Skin of body (tissue), 2 donors: ENCODE results near the gene UROC1. TPM values are rescaled to one million over a fixed set of nuclear protein-coding genes. Genes with fewer than 3 reads are reported as not detected.

Experiments used
- DNase-seq: peaks from one replicate; lab custom pipeline; 2025; lab: John Stamatoyannopoulos, UW
- total RNA-seq: library from RNA; depleted of rRNA; stranded (reverse); fragments of >200 nt; gene quantifications from one replicate; pipeline ENCODE4 v1.2.3, GENCODE V29; 2014

UROC1 gene
- total RNA-seq, 1 donor from 2014 or later = not detected

DNA sequence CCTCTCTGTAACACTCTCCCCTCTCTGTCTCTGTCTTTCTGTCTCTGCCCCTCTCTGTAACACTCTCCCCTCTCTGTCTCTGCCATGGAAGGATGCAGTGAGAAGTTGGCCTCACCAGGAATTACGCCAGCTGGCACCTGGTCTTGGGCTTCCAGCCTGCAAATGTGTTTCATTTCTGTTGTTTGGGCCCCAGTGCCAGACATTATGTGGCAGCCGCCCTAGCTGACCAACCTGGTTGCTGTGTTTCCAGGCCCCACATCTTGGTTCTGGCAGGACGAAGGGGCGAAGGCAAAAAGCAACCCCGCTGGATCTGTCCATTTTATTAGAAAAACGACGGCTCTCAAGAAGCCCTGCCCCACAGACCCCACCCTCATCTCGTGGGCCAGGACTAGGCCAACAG, 36.7 kb downstream of the UROC1 start:
- DNase-seq = no peak

DNA sequence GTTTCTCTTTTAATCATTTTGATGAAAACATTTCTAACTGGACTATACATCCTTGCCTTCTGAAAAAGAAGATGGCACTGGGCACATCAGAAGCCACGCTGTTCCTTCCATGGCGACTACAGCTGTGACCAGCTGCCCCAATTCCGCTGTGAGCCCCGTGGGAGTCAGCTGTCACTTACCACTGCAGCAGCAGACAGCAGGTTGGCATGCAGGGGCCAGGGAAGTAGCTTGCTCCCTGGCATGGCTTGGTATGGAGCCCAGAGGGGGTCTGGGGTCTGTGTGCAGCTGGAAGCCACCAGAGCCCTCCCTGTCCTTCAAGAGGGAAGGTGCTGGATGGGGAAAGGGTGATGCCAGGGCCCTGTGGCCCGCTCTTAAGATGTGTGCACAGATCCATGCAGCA, 37.4 kb downstream of the UROC1 start:
- no peak for DNase-seq

DNA sequence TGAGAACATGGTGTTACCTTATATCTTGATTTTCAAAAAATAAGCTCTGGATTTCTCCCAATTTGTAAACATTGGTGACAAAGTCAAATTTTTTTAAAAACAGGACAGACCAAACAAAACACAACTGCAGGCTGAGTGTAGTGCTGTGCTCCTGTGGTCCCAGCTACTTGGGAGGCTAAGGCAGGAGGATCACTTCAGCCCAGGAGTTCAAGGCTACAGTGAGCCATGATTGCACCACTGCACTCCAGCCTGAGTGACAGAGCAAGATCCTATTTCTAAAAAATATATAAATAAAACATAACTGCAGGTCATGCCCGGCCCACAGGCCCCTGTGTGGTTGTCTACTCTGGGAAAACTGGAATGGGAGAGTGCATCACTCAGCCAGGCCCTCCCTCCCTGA, 37.9 kb downstream of the UROC1 start:
- no peak for DNase-seq

DNA sequence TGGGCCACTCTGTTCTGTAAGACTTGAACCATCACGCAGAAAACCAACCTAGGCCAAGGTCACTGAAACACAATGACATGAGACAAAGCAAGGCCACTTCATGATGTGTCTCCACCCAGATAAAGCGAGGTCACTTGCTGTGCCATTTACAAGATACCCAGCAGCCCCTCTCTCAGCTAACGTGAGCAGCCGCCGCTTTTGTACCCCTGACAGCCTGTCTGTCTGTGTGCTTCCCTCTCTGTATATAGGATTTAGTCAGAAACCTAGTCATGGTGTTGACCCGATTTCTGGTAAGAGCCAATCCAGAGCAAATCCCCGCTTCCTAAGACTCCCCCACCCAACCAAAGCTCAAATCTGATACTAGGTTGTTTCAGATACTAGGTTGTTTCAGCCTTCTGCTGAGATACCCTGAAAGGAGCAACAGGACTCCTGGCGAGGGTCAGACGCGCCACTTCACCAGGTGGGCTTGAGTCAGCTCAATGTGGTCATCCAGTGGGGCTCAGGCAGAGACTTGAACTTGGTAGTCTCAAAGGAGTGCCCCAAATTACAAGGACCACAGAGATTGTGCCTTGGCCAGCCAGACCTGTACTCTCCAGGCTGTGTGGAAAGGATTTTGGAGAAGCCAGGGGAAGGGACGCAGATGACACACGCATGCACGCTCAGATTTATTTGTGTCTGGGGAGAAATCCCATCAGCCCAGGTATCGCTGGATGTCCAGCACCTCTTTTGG, 38.8 kb downstream of the UROC1 start:
- no peak for DNase-seq

DNA sequence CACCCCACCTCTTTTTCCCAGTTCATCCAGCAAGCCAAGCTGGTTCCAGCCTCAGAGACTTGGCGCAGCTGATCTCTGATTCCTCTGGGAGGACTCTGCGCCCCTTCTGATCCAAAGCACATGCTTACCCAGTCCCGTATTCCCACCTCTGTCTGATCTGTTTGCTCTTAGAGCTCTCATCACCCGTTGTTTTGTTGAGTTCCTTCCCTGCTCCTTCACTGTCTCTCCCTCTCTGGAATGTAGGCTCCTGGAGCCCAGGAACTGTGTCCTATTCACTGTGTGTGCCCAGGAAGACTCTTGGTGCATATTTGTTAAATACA, 40.6 kb downstream of the UROC1 start:
- no peak for DNase-seq

DNA sequence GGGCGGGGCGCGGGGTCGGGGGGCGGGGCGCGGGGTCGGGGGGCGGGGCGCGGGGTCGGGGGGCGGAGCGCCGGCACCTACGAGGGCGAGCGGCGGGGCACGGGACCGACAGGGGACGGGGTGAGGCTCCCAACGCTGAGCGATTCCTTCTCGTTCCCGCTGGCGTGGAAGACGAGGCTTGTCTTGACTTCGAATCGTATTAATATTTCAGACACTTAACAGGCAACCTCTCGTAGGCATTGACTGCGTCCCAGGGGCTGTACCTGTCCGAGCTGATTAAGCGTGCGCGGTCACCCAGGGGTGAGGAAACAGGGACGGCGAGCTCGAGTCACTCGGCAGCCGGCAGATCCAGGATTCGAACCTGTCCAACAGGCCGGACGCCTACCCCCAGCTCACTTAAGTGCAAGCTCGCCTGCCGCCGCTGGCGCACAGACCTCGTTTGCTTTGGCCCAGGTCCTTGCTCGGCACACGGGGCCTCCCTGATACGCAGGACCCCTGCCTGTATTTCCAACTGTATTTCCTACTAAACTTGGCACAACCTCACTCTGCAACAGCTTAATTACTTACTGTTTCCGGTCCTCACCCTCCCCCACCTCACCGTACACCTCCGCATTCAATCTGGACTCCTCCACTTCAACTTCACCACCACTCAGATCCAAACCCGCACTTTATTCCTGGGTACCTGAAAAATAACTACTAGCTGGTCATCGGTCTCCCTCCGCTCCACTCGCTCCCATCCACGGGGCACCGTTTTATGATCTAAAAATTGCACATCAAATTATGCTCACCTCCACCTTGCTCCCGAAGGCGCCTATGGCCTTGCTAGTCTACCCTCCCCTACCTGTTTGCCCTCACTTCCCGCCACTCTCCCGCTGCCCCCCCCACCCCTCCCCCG, 41.2 kb downstream of the UROC1 start:
- DNase-seq = peak; percentile 51

DNA sequence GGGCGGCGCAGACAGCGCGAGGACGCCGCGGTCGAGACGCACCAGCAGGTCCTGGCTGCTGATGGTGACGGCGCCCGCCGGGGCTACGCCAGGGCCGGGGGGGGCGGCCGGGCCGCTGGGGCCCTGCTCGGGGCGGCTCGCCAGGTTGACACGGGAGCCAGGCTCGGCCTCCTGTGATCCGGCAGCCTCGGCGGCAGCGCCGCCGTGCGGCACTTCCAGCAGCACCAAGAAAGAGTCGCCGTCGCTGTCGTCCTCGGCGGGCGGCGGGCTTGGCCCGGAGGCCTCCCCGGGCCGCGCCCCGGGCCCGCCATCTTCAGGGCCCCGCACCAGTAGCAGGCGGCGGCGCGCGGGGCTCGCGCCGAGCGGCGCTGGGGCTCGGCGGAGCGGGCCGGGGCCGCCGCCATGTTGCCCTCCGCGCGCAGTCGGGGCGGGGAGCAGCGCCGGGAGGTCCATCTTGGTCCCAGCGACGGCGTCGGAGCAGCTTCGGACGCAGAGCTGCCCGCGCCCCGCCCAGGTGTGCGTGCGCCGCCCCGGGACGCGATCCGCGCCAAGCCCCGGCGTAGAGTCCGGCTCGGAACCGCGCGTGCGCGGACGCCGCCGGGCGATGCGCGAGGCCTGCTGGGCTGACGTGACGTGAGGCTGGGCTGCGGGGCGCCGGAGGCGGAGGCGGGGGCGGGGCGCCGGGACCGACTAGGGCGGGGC, 42.0 kb downstream of the UROC1 start, which contains the start of gene ZXDC:
TSS of gene ZXDC (minus strand) at position 479 of the 702 bp plus-strand sequence. CDS start at position 453, 26 bp downstream.
- DNase-seq = peak; percentile 82

DNA sequence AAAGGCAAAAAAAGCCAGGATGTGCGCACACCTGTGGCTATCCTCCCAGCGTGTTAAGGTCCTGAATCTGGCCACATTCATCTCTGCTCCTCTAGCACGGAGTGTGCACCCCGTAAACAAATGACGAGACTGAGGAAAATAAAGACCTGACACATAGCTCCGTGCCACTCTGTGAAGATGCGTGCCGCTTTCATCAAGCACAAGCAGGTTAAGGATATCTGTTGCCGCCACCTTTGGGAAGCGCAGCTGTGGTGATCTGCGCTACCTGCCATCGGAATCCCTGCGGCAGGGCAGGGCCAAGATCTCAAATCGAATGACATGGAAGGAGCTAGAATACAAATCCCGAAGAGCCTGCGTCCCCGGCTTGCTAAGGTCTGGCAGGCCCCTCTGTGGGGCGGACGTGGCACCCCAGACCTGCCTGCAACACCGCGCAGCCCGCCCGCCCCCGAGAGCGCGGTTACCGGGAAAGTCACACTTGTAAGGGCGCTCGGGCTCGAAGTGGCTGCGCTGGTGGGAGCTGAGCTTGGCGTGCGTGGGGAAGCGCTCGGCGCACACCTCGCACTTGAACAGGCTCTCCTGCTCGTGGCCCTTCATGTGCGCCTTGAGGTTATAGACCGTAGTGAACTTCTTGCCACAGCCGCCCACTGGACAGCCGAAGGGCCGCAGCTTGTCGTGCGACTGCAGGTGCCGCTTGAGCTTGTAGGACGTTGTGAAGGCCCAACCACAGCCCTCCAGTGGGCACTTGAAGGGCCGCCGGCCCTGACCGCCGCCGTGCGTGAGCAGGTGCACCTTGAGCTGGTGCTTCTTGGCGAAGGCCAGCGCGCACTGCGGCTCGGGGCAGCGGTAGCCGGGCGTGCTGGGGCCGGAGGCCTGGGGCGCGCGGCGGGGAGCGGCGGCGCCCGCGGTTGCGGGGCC, 42.8 kb downstream of the UROC1 start:
- no peak for DNase-seq

DNA sequence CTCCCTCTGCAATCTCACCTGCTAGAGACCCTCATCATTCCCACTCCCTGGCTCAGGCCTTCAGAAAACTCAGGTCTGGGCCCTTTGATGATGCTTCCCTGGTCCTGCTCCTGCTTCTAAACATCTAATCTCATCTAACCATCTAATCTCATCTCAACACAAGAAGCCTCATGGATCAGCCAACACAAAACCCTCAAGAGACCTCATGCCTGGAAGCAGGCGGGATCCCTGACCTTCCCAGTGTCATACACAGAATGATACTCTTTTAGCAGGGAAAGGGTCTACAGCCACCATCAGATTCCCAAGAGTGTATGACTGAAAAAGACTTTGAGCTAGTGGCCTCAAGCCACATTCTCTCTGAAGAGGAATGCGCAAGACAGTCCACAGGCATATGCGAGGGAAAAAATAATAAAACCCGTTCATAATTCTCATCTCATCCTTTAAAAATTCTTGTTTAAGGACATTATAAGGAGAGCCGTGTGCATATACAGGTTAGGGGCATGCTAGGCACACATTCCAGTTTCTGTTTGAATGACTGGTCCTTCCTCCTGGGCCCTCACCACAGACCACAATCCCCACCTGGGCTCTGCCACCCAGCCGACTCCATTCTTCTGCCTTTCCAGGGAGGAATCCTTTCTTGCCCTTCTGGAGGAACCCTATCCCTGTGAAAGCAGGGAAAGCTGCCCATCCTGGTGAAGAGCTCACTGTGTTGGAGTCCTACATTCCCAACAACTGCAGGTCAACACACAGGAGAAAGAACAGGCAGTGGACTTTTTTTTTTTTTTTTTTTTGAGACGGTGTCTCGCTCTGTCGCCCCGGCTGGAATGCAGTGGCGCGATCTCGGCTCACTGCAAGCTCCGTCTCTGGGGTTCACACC, 44.0 kb downstream of the UROC1 start:
- no peak for DNase-seq

DNA sequence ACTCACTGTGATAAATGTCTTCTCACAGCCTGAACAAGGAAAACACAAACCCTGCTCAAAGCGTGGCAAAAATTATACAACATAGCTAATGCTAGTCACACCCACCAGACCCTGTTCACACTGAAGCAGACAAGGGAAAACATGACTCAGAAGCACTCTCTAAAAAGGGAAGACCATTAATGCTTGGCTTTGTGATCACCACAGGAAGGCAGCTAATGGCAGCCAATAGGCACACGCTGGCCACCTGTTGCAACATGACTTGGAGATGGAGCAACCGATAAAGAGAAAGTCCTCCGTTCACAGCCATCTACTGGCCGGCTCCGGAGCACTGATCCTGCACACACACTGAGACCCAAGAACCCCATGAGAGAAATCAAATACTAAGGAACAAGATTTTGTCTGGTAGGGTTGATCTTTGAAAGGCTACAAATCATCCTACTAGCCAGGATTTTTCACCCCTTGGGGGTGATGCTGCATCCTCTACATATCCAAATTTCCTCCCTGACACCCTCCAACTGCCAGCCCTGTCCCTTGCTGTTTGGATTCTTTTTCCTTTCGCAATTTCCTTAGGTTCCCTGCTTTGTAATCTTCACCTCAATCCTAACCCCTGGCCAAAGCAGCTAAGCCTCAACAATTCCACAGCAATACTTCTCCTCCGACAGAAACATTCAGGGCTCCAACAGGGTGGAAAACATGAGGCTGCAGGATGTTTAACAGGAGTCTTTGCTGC, 45.1 kb downstream of the UROC1 start:
- peak; percentile 21 for DNase-seq

DNA sequence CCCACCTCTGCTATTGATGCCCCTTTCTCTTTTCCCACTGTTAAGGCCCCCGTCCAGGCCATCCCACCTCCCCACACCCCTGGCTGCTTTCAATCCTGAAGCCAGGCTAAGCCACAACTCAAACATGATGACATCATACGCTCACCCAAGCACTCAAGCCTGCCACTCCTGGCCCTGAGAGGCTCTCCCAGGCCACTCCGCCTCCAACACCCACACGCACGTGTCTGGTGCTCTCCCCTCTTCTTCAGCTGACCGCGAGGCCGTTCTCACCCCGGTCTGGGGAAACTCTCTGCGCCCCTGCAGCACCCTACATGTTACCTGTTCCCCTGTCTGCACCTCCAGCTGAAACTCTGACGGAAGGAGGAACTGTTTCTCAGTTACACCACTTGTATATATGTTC, 48.1 kb downstream of the UROC1 start:
- DNase-seq = no peak

DNA sequence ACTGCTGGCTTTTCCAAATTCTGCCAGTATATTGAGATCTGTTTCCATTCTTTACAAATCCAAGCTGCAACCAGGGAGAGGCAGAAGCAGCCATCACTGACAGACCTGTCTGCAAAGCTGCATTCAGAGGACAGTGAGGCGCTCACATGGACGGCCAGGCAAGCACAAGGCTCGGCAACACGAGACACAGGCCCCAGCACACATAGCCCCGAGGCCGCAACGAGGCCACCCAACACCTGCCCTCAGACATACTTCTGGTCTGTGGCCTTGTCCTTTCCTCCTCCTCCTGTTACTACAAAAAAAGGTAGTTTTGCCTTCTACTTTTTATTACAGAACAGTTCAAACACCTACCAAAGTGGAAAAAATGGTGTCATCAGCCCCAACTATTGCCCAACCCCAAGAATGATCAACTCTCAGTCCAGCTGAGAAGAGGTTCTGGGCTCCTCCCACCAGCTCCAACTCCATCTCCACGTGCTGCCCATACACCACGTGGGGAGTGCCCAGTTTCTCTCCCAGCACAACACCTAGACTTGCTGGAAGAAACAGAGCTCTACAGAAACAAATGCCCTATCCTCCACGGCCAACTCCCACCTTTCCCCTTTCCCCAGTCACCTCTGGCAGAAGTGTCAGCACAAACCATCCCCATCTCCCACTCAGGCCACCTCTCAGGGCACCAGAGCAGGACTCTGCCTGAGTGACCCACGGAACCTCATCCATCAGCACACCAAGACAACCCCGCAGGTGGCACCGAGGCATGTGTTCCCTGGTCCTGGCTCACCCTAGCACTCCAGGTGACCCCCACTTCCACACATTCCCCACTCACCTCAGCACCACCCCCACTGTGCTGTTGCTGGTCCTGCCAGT, 49.3 kb downstream of the UROC1 start:
- no peak for DNase-seq

DNA sequence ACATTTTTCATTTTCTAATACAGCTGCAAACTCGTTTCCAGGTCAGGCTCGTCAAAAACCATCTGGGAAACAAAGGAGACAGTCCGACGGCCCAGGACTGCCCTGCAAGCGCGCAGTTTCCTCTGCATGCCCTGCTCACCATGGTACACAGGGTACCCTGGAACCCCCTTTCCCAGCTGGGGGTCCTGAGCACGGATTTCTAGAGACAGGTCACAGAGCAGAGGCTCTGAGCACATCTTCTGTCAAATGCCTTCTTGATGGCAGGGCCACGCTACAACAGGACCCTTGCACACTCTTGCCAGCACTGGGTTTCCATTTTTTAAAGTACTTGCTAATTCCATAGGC, 50.0 kb downstream of the UROC1 start:
- DNase-seq = no peak

DNA sequence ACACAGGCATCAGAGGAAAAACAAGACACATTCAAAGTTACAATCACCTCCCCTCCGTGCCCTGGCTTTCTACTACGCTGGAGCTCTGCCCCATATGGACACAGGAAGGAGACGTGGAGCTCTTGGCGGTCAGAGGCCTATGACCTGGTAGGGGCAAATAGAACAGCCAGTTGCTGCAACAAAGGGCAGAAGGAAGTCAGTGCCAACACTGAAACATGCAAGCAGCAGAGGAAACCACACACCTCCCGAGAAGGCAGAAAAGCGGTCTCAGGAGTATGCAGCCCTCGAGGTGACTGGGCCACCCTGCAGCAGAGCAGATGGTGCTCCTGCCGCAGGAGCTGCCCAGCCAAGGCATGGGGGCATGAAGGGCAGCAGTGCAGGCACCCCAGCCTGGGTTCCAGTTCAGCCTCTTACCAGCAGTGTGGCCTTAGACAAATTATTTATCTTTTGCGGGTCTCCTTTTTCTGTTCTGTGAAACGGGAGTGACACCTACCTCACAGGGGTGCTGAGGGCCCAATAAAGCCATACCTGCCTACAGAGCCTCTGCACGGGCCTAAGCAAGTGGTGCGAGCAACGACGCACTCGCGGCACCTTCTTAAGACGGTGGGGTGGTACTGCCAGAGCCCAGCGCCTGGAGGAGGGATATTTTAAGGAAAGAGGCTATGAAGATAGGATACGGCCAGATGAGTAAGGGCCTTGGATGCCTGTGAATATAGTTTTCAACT, 50.5 kb downstream of the UROC1 start:
- DNase-seq = no peak

DNA sequence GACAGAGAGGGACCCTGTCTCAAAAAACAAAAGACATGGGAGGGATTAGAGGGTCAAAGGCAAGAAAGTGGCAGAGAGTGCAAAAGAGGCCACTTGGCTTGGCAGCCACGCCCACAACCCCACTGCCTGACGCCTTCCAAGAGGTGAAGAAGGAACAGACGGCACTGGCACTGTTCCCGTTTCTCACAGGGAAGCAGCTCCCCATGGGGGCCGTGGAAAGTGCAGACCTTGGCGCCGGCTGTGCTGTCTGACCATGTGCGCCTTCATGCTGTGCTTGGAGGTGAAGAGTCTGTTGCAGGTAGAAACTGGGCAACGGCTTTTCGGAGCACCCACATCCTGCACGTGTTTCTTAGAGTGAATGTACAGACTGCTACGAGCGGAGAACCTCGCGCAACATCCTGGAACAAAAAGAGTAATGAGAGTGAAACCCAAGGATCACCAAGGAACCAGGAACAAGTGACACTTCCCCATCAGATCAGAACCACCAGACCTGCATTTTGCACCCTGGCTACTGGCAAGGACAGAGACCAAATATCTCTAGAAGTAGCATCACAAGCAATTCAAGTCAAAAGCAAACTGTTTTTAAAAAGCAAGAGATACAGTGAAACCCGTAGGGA, 51.5 kb downstream of the UROC1 start:
- DNase-seq = no peak

DNA sequence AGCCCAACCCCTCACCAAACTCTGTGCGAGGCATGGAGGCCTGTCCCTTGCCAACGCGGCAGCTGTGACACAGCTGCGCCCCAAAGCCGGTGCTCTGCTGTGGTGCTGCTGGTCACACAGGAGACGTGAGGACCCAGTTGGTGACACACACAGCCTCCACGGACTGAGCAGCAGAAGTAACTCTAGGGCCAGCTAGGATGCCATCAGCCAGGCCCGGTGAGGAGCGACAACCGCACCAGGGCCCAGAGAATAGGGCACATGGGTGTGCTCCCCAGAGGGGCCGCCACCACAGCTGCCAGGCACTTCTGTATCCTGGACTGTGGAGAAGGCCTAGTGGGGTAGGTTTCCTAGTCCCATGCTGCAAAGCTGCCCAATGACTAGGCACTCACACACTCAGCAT, 52.6 kb downstream of the UROC1 start:
- no peak for DNase-seq

DNA sequence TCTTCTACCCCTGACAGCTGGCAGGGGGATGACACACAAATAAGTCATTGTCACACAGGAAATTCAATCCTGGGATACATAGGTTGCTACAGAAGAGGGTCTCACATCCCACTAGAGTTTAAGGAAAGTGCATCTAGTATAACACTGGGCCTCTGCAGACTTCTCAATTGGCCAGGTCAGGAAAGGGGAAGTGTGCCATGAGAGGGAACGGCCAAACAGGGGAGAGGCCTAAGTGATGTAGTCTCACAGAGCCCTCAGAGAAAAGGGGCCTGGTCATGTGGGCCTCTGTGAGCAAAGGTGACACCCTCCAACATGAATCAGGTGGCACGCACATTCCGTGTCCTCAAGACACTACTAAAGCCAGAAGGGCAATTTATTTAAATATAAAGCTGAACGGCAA, 53.1 kb downstream of the UROC1 start:
- no peak for DNase-seq
